HL-60/S4 treated with retinoic acid at 250 ng/mL for 4 days and 3 days (cell line): ENCODE data around the gene BGN.

ENCODE experiments used
- in situ Hi-C: fragments of 300-500 bp; cut with MboI; formaldehyde crosslinking; loops from 2 replicates; pipeline ENCODE4 v1.7.0; 2022; ENCODE audit warnings: low sequenced_read_pairs

BGN gene

DNA sequence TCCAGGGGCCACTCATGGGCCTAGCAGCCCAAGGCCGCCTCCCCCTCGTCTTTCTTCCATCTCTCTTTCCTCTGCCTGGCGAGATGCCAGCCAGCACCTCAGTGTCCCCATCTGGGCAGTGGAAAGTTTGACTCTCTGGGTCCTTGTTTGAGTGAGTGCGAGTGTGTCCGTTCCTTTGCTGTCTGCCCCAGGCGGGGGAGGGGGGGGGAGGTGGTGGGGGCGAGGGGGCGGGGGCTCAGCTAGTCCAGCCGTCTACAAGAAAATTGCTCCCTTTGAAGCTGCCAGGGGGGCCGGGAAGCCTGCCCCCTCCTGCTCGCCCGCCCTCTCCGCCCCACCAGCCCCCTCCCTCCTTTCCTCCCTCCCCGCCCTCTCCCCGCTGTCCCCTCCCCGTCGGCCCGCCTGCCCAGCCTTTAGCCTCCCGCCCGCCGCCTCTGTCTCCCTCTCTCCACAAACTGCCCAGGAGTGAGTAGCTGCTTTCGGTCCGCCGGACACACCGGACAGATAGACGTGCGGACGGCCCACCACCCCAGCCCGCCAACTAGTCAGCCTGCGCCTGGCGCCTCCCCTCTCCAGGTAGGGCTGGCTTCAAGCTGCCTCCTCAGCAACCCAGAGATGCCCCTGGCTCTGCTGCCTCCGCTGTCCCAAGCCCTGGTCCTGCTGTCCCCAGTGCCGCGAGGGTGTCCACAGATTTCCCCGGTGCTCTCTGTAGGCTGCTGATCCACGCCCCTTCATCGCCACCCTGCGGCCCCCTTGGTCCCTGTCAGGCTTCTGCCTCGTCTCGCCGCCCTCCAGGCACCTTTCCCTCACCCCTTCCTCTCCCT lies at the start of gene BGN:
TSS of gene BGN (plus strand) at position 440 of the 821 bp plus-strand sequence. CDS start 9,652 bp downstream, outside the sequence.
- in situ Hi-C loops = no loop called here

DNA sequence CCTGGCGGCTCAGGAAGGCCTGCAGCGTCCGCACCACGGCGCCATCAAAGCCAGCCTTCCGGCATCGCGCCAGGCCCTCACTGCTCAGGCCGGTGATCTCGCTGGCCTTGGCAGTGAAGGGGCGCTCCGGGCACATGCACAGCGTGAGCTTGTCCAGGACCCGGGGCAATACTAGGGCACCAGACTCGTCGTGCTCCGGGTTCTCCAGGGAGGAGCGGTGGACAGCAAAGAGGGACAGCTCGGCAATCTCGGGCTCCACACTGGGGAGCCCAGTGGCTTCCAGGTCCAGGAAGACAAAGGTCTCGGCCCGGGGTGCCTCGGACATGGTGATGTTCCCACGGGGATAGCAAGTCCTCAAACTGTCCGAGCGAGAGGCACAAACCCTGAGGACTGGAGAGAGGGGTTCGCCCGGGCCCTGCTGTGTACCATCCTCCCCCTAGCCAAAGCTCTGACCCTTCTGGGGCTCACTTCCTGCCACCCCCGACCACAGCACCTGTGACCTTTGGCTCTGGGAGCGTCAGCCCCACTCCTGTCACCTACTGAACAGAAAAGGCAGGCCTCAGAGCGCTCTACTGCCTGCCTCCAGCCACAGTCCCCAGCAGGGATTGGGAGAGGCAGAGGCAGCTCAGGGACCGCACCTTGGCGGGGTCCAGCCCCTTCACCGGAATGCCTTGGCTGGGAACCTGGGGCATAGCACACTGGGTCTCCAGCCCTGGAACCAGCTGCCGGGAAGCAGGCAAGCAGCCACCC lies 49.5 kb upstream of the BGN start:
- in situ Hi-C loops = no loop called here

DNA sequence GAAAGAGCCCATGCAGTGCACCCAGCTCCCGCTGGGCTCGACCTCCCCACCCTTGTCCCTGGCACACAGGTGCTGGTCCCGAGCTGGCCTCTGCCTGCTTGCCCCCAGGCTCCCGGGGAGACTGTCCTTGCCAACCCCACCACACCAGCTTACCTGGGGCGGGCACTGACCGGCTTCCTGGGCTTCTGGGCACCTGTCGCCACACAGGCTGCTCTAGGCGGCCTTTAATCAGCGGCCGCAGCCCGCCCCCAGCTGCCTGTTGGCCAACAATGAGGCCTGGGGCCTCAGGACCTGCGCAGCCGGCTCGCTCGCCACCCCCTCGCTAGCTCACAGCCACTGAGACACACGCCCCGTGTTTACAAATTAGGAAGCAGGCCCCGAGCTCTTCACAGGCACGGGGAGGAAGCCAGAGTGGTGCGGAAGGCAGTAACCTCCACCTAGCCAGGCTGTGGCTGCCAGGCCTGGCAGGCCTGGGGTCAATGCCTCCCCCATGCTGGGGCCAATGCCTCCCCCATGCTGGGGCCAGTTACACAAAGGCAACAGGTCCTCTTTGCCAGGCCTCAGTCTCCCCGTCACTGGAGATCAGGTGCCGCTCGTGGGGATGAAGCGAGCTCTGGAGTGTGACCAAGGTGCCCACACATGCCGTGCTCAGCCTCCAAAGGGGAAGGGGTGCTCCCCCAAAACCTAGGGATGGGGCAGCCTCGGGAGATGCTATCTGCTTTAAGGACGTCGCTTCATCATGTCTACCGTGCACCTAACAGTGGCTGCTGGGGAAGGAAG lies 48.7 kb upstream of the BGN start, which contains the start of gene TREX2:
TSS of gene TREX2 (minus strand) at position 201 of the 780 bp plus-strand sequence. CDS start 626 bp downstream, outside the sequence.
- in situ Hi-C loops = no loop called here

DNA sequence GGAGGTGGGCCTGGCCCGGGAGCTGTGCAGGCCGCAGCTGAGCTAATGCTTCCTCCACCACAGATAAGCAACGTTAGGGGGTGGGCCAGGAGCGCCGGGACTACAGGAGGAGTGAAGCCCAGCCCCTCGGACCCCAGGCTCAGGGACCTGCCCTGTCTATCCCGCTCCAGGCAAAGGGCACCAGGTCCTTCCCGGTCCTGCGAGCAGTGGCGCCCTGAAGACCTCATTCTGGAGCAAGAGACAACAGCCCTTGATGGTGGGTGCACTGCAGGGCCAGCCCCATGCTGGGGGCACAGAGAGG lies 48.2 kb upstream of the BGN start:
- in situ Hi-C loops = no loop called here

DNA sequence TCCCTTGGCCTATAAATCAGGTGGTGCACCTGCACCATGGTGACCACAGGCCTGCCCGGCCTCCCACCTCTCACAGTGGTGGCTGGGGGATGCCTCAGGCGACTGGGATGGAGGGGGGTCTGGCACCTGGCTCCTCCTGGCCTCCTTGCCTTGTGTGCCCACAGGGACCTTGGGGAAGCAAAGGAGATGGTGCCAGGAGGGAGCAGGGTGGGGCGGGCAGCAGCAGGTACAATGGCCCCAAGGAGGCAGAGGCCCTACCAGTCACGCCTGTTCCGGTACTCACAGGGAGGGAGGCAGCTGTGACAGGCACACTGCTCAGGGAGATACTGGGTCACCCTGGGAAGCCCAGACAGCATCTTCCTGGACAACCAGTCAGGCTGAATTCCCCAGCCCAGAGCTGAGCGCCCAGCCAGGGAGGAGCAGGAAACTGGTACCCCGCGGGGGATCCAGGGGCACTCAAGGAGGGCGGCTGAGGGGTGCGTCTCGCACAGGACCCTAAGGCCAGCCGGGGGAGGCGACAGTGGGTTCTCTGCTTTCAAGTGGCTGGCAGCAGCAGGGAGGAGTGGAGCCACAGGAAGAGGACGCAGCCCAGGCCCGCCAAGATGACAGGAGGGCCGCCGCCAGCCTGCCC lies 47.7 kb upstream of the BGN start:
- in situ Hi-C loops = no loop called here

DNA sequence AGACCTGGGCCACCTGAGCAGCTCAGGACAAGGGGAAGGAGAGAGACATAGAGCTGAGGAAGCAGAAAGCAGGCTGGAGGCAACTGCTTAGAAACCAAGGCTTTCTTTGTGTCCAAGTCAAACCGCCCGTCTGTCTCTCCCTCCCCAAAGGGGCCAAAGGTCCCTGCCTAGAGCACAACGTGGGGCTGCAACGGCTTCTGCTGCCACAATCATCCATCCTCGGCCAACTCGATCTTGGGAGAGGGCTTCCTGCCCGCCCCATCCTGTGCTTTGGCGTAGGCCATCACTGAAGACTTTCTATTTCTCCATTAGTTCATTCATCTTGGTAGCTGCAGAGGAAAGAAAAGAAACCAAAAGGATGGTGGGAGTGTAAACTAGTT lies 47.2 kb upstream of the BGN start:
- in situ Hi-C loops = no loop called here

DNA sequence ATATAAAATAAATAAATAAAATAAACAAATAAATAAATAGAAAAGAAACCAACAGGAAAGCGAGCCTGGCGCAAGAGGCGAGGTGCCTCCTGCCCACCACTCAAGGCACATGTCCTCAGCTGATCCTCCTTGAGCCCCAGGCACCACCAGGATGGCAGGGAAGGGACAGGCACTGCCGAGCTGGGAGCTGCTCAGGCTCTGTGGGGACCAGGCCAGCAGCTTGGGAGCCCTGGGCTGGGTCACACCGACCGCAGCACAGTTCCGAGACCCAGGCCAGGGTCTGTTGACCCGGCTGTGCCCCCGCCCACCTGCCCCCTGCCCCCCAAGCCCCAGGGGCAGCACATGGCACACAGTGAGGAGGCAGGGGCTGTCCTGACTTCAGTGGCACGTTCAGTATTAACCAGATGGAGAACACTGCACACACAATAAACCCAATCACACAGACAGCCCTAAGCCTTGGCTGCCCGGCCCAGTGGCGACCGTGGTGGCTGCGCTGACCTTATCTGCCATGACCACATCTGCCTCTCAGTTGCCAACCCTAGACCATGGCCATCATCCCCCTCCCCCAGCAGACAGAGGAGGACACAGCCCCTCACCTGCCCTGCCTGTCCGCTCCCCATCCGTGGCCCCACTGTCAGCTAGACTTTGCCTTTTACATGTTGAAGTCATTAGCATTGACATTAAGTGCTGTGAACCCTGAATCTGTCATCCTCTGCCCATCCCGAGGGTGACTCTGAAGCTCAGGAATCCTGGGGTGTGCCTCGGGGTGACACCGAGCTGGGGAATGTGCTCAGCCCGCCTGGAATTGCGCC lies 46.0 kb upstream of the BGN start:
- in situ Hi-C loops = no loop called here

DNA sequence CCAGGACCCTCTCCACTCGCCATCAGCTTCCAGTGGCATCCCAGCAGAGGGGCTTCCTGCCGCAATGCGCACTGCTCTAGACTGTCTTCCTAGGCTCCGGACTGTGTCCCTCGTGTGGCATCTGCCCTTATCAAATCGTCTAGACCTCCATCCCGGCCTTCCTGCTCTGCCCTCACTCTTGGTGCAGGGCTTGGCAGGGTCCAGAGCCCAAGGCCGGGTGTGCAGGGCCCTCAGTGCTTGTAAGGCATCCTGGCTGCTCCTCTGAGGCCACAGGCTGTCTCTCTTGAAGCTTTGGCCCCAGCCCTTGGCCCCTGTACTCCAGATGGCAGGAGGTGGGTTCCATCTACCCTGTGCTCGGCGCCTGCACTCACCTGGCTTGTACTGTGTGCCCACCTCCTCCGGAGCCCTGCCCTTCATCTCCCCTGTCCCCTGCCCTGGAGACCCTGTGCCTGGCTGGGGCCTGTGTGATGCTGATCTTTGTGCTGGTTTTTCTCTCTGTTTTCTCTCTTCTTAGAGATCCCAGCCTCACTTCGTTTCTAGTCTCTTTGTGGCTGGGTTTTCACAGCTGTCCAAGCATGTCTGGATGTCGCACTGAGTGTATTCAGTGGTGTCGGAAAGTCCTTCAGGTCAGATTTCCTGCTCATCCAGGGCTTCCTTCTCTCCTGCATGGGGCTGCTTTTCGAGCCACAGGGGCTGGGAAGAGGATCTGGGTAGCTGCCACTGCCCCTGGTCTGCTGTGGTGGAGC lies 45.2 kb upstream of the BGN start:
- in situ Hi-C loops = no loop called here

DNA sequence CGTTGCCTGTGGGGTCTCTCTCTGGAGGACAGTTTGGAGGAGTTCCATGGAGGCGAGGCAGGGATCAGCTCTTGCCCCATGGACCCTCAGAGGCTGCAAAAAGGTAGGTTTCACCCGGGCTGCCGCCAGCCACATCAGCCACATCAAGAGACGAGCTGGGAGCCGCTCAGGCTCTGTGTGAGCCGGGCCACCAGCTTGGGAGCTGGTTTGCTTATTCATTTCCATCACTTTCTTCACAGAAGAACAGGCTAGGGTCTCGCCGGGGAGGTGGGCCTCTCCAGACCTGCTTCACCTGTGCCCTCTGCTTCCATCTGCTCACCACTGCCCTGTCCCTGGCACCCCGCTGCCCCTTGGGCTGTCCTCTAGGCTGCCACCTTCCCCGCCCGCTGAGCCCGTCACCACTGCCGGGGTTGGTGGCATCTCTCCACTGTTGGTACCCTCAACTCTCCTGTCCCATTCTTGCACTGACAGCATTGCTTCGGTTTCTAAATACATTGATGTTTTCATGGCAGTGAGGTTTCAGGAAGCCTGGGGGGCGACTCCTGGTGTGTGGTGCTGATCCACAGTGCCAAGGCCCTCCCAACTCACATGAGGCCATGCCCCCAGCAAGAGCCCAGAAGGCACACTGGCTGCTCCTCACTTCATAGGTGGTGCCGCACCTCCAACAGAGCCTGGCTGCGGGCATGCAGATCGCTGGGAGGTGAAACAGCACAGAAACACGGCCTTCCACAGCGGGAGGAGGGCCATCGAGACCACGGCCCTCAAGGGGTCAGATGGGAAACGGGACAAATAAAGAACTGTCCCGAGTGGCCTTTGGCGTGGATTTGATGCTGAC lies 44.4 kb upstream of the BGN start:
- in situ Hi-C loops = no loop called here

DNA sequence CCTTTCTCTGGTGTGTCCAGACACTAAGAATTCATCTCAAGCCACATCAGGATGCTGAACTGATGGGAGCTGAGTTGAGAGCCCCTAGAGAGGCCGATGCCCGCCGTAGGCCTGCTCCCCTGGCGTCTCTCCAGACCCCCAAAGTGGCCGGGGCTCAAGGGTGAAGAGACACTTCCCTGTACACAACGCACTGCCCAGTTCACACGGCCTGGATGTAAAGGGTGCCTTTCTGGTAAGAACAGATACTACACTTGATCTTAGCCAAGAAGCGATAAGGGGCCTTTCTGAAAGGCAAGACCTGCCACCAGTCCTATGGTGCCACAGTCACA lies 43.9 kb upstream of the BGN start:
- in situ Hi-C loops = no loop called here

DNA sequence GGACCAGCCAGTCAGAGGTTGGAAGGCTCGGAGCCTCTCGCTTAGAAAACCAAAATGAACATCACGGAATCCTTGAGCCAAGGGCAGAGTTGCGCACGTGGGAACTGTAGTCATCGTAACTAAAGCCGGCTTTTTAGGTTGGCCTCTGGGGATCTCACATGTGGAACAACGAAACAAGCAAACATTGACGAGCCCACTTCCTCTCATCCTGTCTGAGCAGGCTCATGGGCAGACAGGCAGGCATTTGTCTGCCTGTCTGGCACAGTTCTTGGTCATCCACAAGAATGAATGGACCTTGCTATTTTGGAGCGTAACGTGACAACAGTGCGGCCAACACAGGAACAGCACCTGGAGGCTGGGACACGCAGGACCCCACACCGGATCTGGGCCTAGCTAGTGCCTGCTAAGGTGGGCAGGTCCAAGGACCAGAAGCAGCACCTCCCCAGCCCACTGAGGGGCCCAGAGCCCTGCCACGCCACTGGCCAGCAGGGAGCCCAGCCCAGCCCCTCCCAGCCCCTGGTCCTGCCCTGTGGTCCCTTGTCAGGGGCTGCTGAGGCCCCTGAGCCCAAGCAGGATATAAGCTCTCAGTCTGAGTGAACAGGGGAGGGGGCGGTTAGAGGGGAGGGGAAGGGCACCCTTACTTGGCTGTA lies 39.8 kb upstream of the BGN start:
- in situ Hi-C loops = no loop called here

DNA sequence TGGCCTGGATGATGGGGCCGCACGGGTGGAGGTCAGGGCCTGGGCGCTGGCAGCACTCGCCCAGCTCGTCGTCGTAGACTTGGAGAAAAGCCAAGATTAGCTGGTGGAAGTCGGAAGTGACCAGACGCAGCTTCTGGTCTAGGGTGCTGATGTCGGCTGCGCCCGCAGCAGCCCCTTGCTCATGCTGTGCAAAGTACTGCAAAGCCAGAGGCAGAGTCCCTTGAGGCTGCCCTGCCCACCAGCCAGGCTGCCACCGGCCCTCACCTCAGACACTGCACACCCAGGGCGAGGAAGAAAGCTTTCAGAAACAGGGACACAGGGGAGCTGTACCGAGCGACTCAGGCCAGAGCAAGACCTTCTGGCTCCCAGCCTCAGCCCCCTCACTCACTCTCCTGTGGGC lies 39.2 kb upstream of the BGN start:
- in situ Hi-C loops = no loop called here

DNA sequence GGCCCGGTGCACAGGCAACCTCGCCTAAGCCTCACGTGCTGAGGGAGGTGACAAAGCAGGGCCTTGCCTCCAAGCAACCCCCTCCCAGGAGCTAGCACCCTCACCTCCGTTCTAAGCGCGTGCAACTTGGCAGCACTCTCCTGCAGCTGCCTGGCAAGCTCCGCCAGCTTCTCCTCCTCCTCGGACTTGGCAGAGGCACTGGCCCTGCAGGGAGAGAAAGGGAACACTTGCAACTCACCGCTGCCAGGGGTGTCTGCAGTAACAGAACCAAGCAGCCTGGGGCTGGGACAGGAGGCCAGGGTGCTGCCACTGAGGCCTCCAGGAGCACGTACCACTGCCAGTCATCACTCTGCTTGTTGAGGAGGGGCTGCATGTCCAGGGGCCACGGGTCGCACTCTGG lies 38.6 kb upstream of the BGN start:
- in situ Hi-C loops = no loop called here

DNA sequence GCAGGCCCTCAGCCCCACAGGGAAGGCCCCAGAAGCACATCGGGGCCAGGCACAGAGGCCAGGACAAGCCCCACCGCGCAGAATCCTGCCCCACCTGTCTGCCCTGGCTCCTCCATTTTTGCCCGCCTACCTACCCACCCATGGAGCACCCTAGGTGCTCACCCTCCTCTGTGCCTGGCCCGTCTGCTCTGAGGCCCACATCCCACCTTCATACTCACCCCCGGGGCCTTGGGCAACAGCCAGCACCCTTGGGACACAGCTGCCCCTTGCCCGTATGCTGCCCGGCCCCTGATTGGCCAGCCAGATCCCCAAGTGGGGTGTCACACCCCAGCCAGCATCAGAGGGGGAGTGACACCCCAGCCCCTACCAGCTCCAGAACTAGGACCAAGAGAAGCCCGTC lies 38.1 kb upstream of the BGN start:
- in situ Hi-C loops = no loop called here

DNA sequence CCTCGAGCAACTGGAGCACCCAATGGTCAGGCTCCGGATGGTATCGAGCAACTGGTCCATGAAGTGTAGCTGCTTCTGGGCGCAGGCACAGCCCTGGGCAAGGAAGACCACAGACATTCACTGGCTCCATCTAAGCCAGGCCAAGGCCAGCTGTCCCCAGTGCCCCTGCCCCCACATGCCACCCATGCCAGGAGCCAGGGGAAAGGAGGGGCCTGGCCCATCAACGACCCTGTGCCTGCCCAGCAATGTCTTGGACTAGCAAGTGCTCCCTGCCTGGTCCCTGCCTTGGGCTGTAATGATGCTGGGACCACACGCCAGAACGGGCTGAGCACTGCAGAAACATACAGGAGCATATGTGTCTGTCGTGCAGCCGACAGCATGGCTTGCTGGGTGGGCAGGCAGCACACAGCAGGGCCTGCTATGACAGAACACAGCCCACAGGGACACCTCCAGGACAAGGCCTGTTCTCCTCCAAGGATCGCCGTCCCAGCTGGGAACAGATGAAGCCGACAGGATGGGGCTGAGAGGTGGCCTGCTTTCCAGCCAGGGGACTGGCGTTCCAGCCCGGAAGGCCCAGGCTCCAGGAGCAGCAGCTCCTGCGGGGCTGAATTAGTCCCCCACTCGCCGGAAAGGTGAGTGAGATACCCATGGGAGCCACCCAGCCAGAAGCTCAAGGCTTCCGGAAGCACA lies 37.5 kb upstream of the BGN start:
- in situ Hi-C loops = no loop called here

DNA sequence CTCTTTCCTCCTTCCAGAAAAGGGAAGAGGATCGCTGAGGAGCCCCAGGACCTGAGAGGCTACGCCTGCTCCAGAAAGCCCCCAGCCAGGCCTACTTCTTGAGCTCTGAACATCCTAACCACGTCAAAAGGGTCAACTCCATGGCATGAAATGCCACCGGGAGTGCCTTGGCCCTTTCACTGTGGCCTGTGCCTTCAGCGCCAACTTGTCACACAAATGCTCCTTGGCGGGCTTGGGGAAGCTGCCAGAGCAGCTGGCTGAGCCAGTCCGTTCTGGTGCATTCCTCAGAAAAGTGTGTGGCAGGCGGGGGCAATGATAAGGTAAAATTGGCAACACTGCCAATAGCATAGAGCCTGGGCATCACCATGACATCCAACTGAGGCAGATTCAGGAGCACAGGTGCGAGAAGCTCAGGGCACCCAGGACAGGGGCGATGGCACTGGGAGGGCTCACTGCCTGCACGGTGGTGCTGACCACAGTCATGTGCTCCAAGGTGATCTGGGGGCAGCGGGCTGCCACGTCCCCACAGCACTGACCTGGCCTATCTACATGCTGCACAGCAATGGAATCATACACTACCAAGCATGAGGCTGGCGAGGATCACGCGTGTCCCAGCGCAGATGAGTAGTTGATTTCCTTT lies 36.8 kb upstream of the BGN start:
- in situ Hi-C loops = no loop called here

DNA sequence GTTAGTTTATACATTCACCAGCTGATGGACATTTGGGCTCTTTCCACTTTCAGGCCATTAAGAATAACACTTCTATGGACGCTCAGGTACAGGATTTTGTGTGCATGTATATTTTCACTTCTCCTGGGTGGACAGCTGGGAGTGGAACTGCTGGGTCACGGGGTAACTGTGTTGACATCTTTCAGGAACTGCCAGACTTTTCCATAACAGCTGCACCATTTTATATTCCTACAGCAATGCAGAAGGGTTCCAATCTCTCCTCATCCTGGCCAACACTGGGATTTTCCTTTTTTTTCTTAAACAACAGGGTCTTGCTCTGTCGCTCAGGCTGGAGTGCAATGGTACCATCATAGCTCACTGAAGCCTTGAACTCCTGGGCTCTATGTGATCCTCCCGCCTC lies 36.3 kb upstream of the BGN start:
- in situ Hi-C loops = no loop called here
